ENCODE data around the gene BCL11A. TPM values are rescaled to one million over a fixed set of nuclear protein-coding genes. Genes with fewer than 3 reads are reported as not detected.
A peak's percentile ranks its signal among the peaks of the same experiment; 100 is the strongest.

Gene BCL11A
- total and polyA plus RNA-seq, 2 experiments from 2014 or later: 3.5 to 8.9 TPM

DNA sequence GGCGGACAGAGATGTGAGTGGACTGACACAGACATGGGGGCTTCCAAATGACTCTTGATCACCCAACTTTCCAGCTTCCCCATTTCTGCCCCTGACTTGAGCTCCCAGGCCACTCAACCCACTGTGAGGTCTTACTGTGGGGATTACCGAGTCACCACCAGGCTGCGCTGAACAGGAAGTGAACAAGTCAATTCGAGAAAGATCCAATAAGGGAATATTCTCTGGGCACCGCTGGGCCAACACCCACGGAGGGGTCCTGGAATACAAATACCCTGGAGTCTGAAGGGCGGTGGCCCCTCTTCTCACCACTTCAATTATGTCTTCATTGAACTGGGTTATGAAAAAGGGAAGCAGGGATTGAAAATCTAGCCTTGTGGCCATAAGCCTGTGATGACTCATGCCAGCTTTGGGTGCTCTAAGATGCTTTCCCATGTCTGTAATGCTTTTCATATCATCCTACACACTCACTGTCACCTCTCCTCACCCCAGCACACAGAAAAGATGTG, 37.7 kb downstream of the BCL11A start:
- Histone ChIP-seq H3K79me2 (ENCODE audit: insufficient read depth) (no peaks in the 10 kb centered on the region), H3K9me2 (ENCODE audit: insufficient read depth) (no peaks in the 10 kb centered on the region), H3K4me3 (peak overlapping the region; percentile 64), H3K9me3 (ENCODE audit: low read depth) (no peaks in the 10 kb centered on the region), H3F3A (ENCODE audit: insufficient read depth) (peaks cover 54% of the 10 kb centered on the region), H3K27ac (peak overlapping the region; percentile 99), H4K20me1 (ENCODE audit: insufficient read depth) (no peaks in the 10 kb centered on the region), H3K4me1 (ENCODE audit: insufficient read depth) (peaks cover 59% of the 10 kb centered on the region), H3K9ac (peak overlapping the region; percentile 84), H3K4me2 (ENCODE audit: unreplicated experiment) (peak overlapping the region; percentile 83), H2AFZ (peak overlapping the region; percentile 85), H3K27me3 (replicated peaks; ENCODE audit: insufficient read depth) (no peaks in the 10 kb centered on the region), H3K36me3 (ENCODE audit: low read depth) (no peaks in the 10 kb centered on the region)
- WGBS, 2 experiments (ENCODE audit: low coverage in 1 of 2, low lambda C conversion rate in 2 of 2, missing lambda C conversion rate in 2 of 2): 42 to 44% methylated on average over 7 of the region's 7 CpGs
- DNase-seq: peak; percentile 96
- in situ Hi-C loops (cut with MboI): no loop called here
- TF ChIP-seq EZH2phosphoT487 (IDR thresholded peaks at IDR 0.05; ENCODE audit: insufficient read depth, low read depth) (no peak), EZH2 (IDR thresholded peaks at IDR 0.05; ENCODE audit: insufficient read depth, poor library complexity, severe bottlenecking) (no peak)

DNA sequence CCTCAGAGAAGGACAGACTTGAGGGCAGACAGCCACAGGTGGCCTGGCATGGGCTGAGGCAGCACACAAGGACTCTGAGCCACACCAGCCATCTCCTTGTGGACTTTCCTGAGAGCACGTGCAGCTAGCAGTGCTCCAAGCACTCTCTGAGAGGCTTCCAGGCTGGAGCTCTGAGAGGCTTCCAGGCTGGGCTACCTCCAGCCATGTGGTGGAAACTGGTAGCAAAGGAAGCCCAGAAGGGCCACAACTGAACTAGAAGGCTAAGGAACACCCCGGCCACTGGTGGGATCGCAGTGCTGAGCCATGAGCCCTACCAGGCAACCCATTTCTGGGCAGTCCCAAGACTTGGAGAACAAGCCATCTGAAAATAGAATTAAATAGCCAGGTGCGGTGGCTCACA, 39.5 kb downstream of the BCL11A start:
- 66 to 76% methylated on average over 4 of the region's 4 CpGs for WGBS, 2 experiments (ENCODE audit: low coverage in 1 of 2, low lambda C conversion rate in 2 of 2, missing lambda C conversion rate in 2 of 2)
- in situ Hi-C loops (cut with MboI): no loop called here
- no peaks in the 10 kb centered on the region for H3K9me2 ChIP-seq (ENCODE audit: insufficient read depth)
- no peak overlapping the region for H3K4me2 ChIP-seq (ENCODE audit: unreplicated experiment)
- no peak overlapping the region for H3K27ac ChIP-seq
- no peaks in the 10 kb centered on the region for H3K9me3 ChIP-seq (ENCODE audit: low read depth)
- no peak for TF ChIP-seq EZH2phosphoT487 (IDR thresholded peaks at IDR 0.05; ENCODE audit: insufficient read depth, low read depth)
- no peak for TF ChIP-seq EZH2 (IDR thresholded peaks at IDR 0.05; ENCODE audit: insufficient read depth, poor library complexity, severe bottlenecking)
- no peak for DNase-seq
- no peak overlapping the region for H3K9ac ChIP-seq
- H2AFZ ChIP-seq: no peak overlapping the region
- H3K4me3 ChIP-seq: no peak overlapping the region
- H4K20me1 ChIP-seq (ENCODE audit: insufficient read depth): no peaks in the 10 kb centered on the region
- peaks cover 42% of the 10 kb centered on the region for H3K4me1 ChIP-seq (ENCODE audit: insufficient read depth)
- H3K36me3 ChIP-seq (ENCODE audit: low read depth): no peaks in the 10 kb centered on the region
- peaks cover 38% of the 10 kb centered on the region for H3F3A ChIP-seq (ENCODE audit: insufficient read depth)
- no peaks in the 10 kb centered on the region for H3K27me3 ChIP-seq (replicated peaks; ENCODE audit: insufficient read depth)
- H3K79me2 ChIP-seq (ENCODE audit: insufficient read depth): no peaks in the 10 kb centered on the region

DNA sequence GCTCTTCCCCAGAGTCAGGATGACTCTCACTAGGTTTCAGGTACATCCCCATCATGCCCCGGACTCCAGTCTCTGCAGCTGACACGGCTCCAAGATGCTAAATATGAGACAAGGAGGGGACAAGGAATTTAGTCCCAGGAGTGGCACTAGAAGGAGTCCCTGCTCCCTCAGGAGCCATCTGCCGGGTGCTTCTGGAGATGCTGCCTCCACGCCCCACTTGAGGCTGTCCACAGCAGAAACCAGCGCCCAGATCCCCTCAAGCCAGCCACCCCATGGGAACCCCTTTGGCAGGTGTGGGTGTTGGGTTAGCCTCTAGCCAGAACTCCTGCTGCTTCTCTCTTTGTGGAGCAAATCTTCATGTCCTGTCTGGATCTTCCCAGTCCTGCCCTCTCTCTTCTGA, 40.3 kb downstream of the BCL11A start:
- 84 to 93% methylated on average over 5 of the region's 5 CpGs for WGBS, 2 experiments (ENCODE audit: low coverage in 1 of 2, low lambda C conversion rate in 2 of 2, missing lambda C conversion rate in 2 of 2)
- Histone ChIP-seq H3K36me3 (ENCODE audit: low read depth) (no peaks in the 10 kb centered on the region), H3K4me2 (ENCODE audit: unreplicated experiment) (no peak overlapping the region), H3F3A (ENCODE audit: insufficient read depth) (peaks cover 34% of the 10 kb centered on the region), H3K9me2 (ENCODE audit: insufficient read depth) (no peaks in the 10 kb centered on the region), H3K79me2 (ENCODE audit: insufficient read depth) (no peaks in the 10 kb centered on the region), H3K9ac (no peak overlapping the region), H3K27me3 (replicated peaks; ENCODE audit: insufficient read depth) (no peaks in the 10 kb centered on the region), H4K20me1 (ENCODE audit: insufficient read depth) (no peaks in the 10 kb centered on the region), H3K4me1 (ENCODE audit: insufficient read depth) (peaks cover 34% of the 10 kb centered on the region), H3K4me3 (no peak overlapping the region), H3K27ac (no peak overlapping the region), H3K9me3 (ENCODE audit: low read depth) (no peaks in the 10 kb centered on the region), H2AFZ (no peak overlapping the region)
- DNase-seq: no peak
- TF ChIP-seq EZH2 (IDR thresholded peaks at IDR 0.05; ENCODE audit: insufficient read depth, poor library complexity, severe bottlenecking) (no peak), EZH2phosphoT487 (IDR thresholded peaks at IDR 0.05; ENCODE audit: insufficient read depth, low read depth) (no peak)
- in situ Hi-C loops (cut with MboI): no loop called here

DNA sequence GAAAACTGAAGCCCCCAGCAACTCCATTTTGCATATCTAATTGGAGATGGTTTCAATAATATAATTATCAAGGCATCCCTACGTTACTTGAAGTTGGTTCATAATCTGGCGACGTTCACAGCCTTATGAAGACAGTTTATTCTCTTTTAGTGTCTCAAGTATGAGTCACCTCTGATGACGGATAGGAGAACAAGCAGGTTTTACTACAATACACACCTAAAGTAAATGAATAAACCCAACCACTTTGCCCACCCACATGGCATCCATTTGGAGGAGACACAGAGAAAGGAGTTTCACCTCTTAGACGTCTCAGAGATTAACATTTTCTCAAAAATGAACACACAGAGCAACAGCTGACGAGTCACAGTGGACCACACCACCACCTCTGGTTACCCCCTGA, 40.8 kb downstream of the BCL11A start:
- no peaks in the 10 kb centered on the region for H3K79me2 ChIP-seq (ENCODE audit: insufficient read depth)
- no peak overlapping the region for H2AFZ ChIP-seq
- H3K9me3 ChIP-seq (ENCODE audit: low read depth): no peaks in the 10 kb centered on the region
- no peaks in the 10 kb centered on the region for H4K20me1 ChIP-seq (ENCODE audit: insufficient read depth)
- TF ChIP-seq EZH2phosphoT487 (IDR thresholded peaks at IDR 0.05; ENCODE audit: insufficient read depth, low read depth) (no peak), EZH2 (IDR thresholded peaks at IDR 0.05; ENCODE audit: insufficient read depth, poor library complexity, severe bottlenecking) (no peak)
- H3K4me1 ChIP-seq (ENCODE audit: insufficient read depth): peaks cover 29% of the 10 kb centered on the region
- H3K9me2 ChIP-seq (ENCODE audit: insufficient read depth): no peaks in the 10 kb centered on the region
- DNase-seq: no peak
- no peak overlapping the region for H3K4me2 ChIP-seq (ENCODE audit: unreplicated experiment)
- H3F3A ChIP-seq (ENCODE audit: insufficient read depth): peaks cover 28% of the 10 kb centered on the region
- H3K27me3 ChIP-seq (replicated peaks; ENCODE audit: insufficient read depth): no peaks in the 10 kb centered on the region
- in situ Hi-C loops (cut with MboI): no loop called here
- H3K4me3 ChIP-seq: no peak overlapping the region
- no peaks in the 10 kb centered on the region for H3K36me3 ChIP-seq (ENCODE audit: low read depth)
- 89 to 90% methylated on average over 6 of the region's 6 CpGs for WGBS, 2 experiments (ENCODE audit: low coverage in 1 of 2, low lambda C conversion rate in 2 of 2, missing lambda C conversion rate in 2 of 2)
- H3K9ac ChIP-seq: no peak overlapping the region
- H3K27ac ChIP-seq: no peak overlapping the region

Measured in GM23248 (cell line).